IPS-15b (cell line): ENCODE data around the gene M1AP.
"Not testable (repeated sequence)": the region's sequence is repeated elsewhere in the genome, so short reads cannot be mapped to it uniquely, and the experiment has no call there.

Experiments used
- H3K27me3 ChIP-seq: one replicate; pipeline ENCODE4 v1.6.1; 2013; ENCODE audit warnings: low read length; ENCODE audit not compliant: control insufficient read depth, insufficient read depth
- H3K36me3 ChIP-seq: one replicate; pipeline ENCODE4 v1.6.1; 2013; ENCODE audit warnings: low read length; ENCODE audit not compliant: control insufficient read depth, insufficient read depth
- H3K4me1 ChIP-seq: one replicate; pipeline ENCODE4 v1.6.1; 2013; ENCODE audit warnings: mild to moderate bottlenecking, low read length; ENCODE audit not compliant: control insufficient read depth, insufficient read depth
- H3K4me3 ChIP-seq: one replicate; pipeline ENCODE4 v1.5.1; 2013; ENCODE audit warnings: low read depth, low read length
- H3K9ac ChIP-seq: one replicate; pipeline ENCODE4 v1.6.1; 2013; ENCODE audit warnings: low read depth, mild to moderate bottlenecking, low read length
- H3K9me3 ChIP-seq: one replicate; pipeline ENCODE4 v1.6.1; 2013; ENCODE audit warnings: mild to moderate bottlenecking, low read length; ENCODE audit not compliant: control insufficient read depth, insufficient read depth

The M1AP gene

GRCh38 chr2:74572178-74572925 is 75.8 kb downstream of the M1AP start:
- H3K4me1 ChIP-seq: no peaks in the 10 kb centered on the region
- peaks cover 7% of the 10 kb centered on the region for H3K27me3 ChIP-seq
- H3K4me3 ChIP-seq: no peak overlapping the region
- no peak overlapping the region for H3K9ac ChIP-seq
- H3K36me3 ChIP-seq: no peaks in the 10 kb centered on the region
- H3K9me3 ChIP-seq: no peaks in the 10 kb centered on the region

GRCh38 chr2:74571058-74571457 is 77.1 kb downstream of the M1AP start:
- H3K4me1 ChIP-seq: no peaks in the 10 kb centered on the region
- H3K36me3 ChIP-seq: no peaks in the 10 kb centered on the region
- H3K4me3 ChIP-seq: no peak overlapping the region
- no peaks in the 10 kb centered on the region for H3K9me3 ChIP-seq
- H3K9ac ChIP-seq: no peak overlapping the region
- peaks cover 7% of the 10 kb centered on the region for H3K27me3 ChIP-seq

- no peaks in the 10 kb centered on the region for H3K4me1 ChIP-seq
- no peak overlapping the region for H3K9ac ChIP-seq
- no peaks in the 10 kb centered on the region for H3K36me3 ChIP-seq
- H3K27me3 ChIP-seq: peaks cover 5% of the 10 kb centered on the region
- H3K9me3 ChIP-seq: no peaks in the 10 kb centered on the region
- H3K4me3 ChIP-seq: no peak overlapping the region
Observed at GRCh38 chr2:74569686-74570085, 78.4 kb downstream of the M1AP start.

GRCh38 chr2:74567881-74568280 is 80.2 kb downstream of the M1AP start:
- H3K4me1 ChIP-seq: no peaks in the 10 kb centered on the region
- no peaks in the 10 kb centered on the region for H3K36me3 ChIP-seq
- no peak overlapping the region for H3K9ac ChIP-seq
- peaks cover 11% of the 10 kb centered on the region for H3K27me3 ChIP-seq
- H3K4me3 ChIP-seq: no peak overlapping the region
- no peaks in the 10 kb centered on the region for H3K9me3 ChIP-seq

- Histone ChIP-seq H3K4me3 (no peak overlapping the region), H3K27me3 (peaks cover 19% of the 10 kb centered on the region), H3K4me1 (no peaks in the 10 kb centered on the region), H3K9ac (no peak overlapping the region), H3K9me3 (no peaks in the 10 kb centered on the region), H3K36me3 (no peaks in the 10 kb centered on the region)
Observed at GRCh38 chr2:74566754-74567085, 81.4 kb downstream of the M1AP start.

- Histone ChIP-seq H3K4me3 (no peak overlapping the region), H3K27me3 (peaks cover 24% of the 10 kb centered on the region), H3K9me3 (no peaks in the 10 kb centered on the region), H3K36me3 (no peaks in the 10 kb centered on the region), H3K4me1 (no peaks in the 10 kb centered on the region), H3K9ac (no peak overlapping the region)
Observed at GRCh38 chr2:74566076-74566753, 81.9 kb downstream of the M1AP start.

GRCh38 chr2:74564222-74564621 is 83.9 kb downstream of the M1AP start:
- Histone ChIP-seq H3K9me3 (no peaks in the 10 kb centered on the region), H3K4me1 (peaks cover 6% of the 10 kb centered on the region), H3K4me3 (no peak overlapping the region), H3K9ac (no peak overlapping the region), H3K36me3 (no peaks in the 10 kb centered on the region), H3K27me3 (peaks cover 37% of the 10 kb centered on the region)

GRCh38 chr2:74562126-74562775 is 85.9 kb downstream of the M1AP start:
- Histone ChIP-seq H3K9me3 (no peaks in the 10 kb centered on the region), H3K27me3 (peaks cover 50% of the 10 kb centered on the region), H3K4me1 (peaks cover 6% of the 10 kb centered on the region), H3K36me3 (no peaks in the 10 kb centered on the region), H3K9ac (no peak overlapping the region), H3K4me3 (no peak overlapping the region)

GRCh38 chr2:74561022-74561421 is 87.1 kb downstream of the M1AP start:
- H3K36me3 ChIP-seq, H3K9me3 ChIP-seq, H3K4me3 ChIP-seq, H3K4me1 ChIP-seq, H3K9ac ChIP-seq: not testable (repeated sequence)
- peaks cover 61% of the 10 kb centered on the region for H3K27me3 ChIP-seq

- Histone ChIP-seq H3K4me3 (no peak overlapping the region), H3K9ac (no peak overlapping the region), H3K36me3 (no peaks in the 10 kb centered on the region), H3K9me3 (no peaks in the 10 kb centered on the region), H3K4me1 (peaks cover 6% of the 10 kb centered on the region), H3K27me3 (peaks cover 65% of the 10 kb centered on the region)
Observed at GRCh38 chr2:74560591-74560990, 87.5 kb downstream of the M1AP start.

GRCh38 chr2:74559912-74560311 is 88.2 kb downstream of the M1AP start:
- Histone ChIP-seq H3K9me3 (no peaks in the 10 kb centered on the region), H3K4me1 (peaks cover 6% of the 10 kb centered on the region), H3K36me3 (no peaks in the 10 kb centered on the region), H3K27me3 (peaks cover 72% of the 10 kb centered on the region), H3K4me3 (no peak overlapping the region), H3K9ac (no peak overlapping the region)
